ENCODE measurements around the gene GAL. TPM values are rescaled to one million over a fixed set of nuclear protein-coding genes. Genes with fewer than 3 reads are reported as not detected.

Gene GAL
- total and polyA plus RNA-seq, 8 donors: 0.38 to 6.3 (median 0.98) TPM

- intact Hi-C loops (cut with DNase I): no loop called here
- no peak for FAIRE-seq
- no peak for TF ChIP-seq CTCF (IDR thresholded peaks at IDR 0.05)
- no peak overlapping the region for H3K27ac ChIP-seq
- H3K4me1 ChIP-seq: peaks cover 0 to 9% (median 0%) of the 10 kb centered on the region in 3 donors
- no peak for ATAC-seq
- H3K27me3 ChIP-seq: peaks cover 0 to 14% (median 4%) of the 10 kb centered on the region in 4 donors
- WGBS, 2 donors: 83 to 84% methylated on average over 12 of the region's 12 CpGs
- no peaks in the 10 kb centered on the region for H3K36me3 ChIP-seq
- H3K9me3 ChIP-seq: no peaks in the 10 kb centered on the region
- no peak overlapping the region for H3K4me3 ChIP-seq
- DNase-seq: no peak
Observed at GRCh38 chr11:68686486-68686885, 2.1 kb downstream of the GAL start.

DNA sequence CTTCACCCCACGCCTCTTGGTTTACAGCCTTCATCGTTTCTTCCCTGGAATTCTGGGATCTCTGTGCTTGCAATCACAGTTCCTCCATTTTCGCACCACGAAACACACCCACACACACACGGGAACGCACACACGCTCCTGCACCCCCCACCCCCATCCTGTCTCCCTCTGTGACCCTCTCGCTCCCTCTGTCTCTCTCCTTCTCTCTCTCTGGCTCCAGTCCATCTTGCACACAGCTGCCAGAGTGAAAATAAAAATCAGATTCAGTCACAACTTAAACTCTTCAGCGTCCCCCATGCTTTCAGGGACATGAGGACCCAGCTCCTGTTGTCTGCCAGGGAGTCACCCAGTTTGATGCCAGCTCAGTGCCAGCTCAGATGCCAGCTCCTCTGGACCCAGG lies 3.0 kb downstream of the GAL start:
- 66 to 69% methylated on average over 9 of the region's 9 CpGs for WGBS, 2 donors
- FAIRE-seq: no peak
- Histone ChIP-seq H3K4me3 (no peak overlapping the region), H3K27me3 (peaks cover 0 to 14% (median 4%) of the 10 kb centered on the region in 4 donors), H3K9me3 (no peaks in the 10 kb centered on the region), H3K27ac (no peak overlapping the region), H3K4me1 (peaks cover 0 to 9% (median 0%) of the 10 kb centered on the region in 3 donors), H3K36me3 (no peaks in the 10 kb centered on the region)
- intact Hi-C loops (cut with DNase I): no loop called here
- no peak for DNase-seq
- TF ChIP-seq CTCF (IDR thresholded peaks at IDR 0.05): no peak
- ATAC-seq: no peak

GRCh38 chr11:68687986-68688385 lies 3.6 kb downstream of the GAL start:
- WGBS, 2 donors: 77 to 79% methylated on average over 14 of the region's 14 CpGs
- H3K27ac ChIP-seq: no peak overlapping the region
- H3K4me1 ChIP-seq: peaks cover 0 to 9% (median 0%) of the 10 kb centered on the region in 3 donors
- H3K27me3 ChIP-seq: peaks cover 0 to 14% (median 4%) of the 10 kb centered on the region in 4 donors
- intact Hi-C loops (cut with DNase I): no loop called here
- no peak for FAIRE-seq
- no peaks in the 10 kb centered on the region for H3K9me3 ChIP-seq
- DNase-seq: no peak
- H3K36me3 ChIP-seq: no peaks in the 10 kb centered on the region
- no peak for TF ChIP-seq CTCF (IDR thresholded peaks at IDR 0.05)
- no peak for ATAC-seq
- no peak overlapping the region for H3K4me3 ChIP-seq

DNA sequence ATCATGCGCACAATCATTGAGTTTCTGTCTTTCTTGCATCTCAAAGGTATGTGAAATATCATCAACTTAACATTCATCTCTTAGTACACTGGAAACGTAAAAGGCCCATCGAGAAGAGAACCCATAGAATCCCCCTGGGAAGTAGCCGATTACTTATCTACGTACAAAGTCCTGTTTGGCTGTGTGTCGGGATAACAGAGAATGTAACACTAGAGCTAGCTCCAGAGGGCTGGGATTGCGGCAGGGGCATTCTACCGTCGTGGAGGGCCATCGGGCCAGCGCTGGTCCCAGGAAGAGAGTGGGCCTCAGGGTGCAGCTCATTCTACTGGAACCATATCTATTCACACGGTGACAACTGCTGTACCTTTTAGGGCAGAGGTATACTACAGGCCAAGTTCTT lies 4.5 kb downstream of the GAL start:
- H3K27ac ChIP-seq: no peak overlapping the region
- no peak for TF ChIP-seq CTCF (IDR thresholded peaks at IDR 0.05)
- DNase-seq: no peak
- ATAC-seq: no peak
- WGBS, 2 donors: 61 to 66% methylated on average over 12 of the region's 12 CpGs
- no peaks in the 10 kb centered on the region for H3K36me3 ChIP-seq
- intact Hi-C loops (cut with DNase I): no loop called here
- H3K4me1 ChIP-seq: peaks cover 0 to 9% (median 0%) of the 10 kb centered on the region in 3 donors
- H3K9me3 ChIP-seq: no peaks in the 10 kb centered on the region
- H3K4me3 ChIP-seq: no peak overlapping the region
- no peak for FAIRE-seq
- peaks cover 0 to 11% (median 4%) of the 10 kb centered on the region in 4 donors for H3K27me3 ChIP-seq

GRCh38 chr11:68689737-68690625 lies 5.6 kb downstream of the GAL start:
- Histone ChIP-seq H3K36me3 (no peaks in the 10 kb centered on the region), H3K27me3 (peaks cover 0 to 6% (median 2%) of the 10 kb centered on the region in 4 donors), H3K27ac (no peak overlapping the region), H3K4me3 (no peak overlapping the region), H3K4me1 (peaks cover 0 to under 1% (median 0%) of the 10 kb centered on the region in 3 donors), H3K9me3 (no peaks in the 10 kb centered on the region)
- DNase-seq (no peak), ATAC-seq (no peak), FAIRE-seq (no peak)
- no peak for TF ChIP-seq CTCF (IDR thresholded peaks at IDR 0.05)
- 30 to 37% methylated on average over 14 of the region's 14 CpGs for WGBS, 2 donors
- intact Hi-C loops (cut with DNase I): no loop called here

Data from pancreas (tissue), 10 donors.